Panc1 (cell line): ENCODE results near the gene BIVM.

Source experiments
- CTCF ChIP-seq: fragments of 450-650 bp; IDR thresholded peaks from 2 replicates; pipeline ENCODE4 v1.5.1; 2017; ENCODE audit warnings: mild to moderate bottlenecking
- POLR2AphosphoS5 ChIP-seq: IDR thresholded peaks from 2 replicates; pipeline ENCODE4 v1.6.1; 2012; ENCODE audit warnings: mild to moderate bottlenecking, low read depth, low read length, moderate library complexity

GRCh38 chr13:102852556-102852955, 53.6 kb downstream of the BIVM start:
- TF ChIP-seq CTCF (no peak), POLR2AphosphoS5 (no peak)
